Measurements from ENCODE around the gene RTF1. TPM values are rescaled to one million over a fixed set of nuclear protein-coding genes. Genes with fewer than 3 reads are reported as not detected.
"Not testable (repeated sequence)": the region's sequence is repeated elsewhere in the genome, so short reads cannot be mapped to it uniquely, and the experiment has no call there.

RTF1 gene
- total RNA-seq, 1 donor from 2014 or later = 10.5 TPM

DNA sequence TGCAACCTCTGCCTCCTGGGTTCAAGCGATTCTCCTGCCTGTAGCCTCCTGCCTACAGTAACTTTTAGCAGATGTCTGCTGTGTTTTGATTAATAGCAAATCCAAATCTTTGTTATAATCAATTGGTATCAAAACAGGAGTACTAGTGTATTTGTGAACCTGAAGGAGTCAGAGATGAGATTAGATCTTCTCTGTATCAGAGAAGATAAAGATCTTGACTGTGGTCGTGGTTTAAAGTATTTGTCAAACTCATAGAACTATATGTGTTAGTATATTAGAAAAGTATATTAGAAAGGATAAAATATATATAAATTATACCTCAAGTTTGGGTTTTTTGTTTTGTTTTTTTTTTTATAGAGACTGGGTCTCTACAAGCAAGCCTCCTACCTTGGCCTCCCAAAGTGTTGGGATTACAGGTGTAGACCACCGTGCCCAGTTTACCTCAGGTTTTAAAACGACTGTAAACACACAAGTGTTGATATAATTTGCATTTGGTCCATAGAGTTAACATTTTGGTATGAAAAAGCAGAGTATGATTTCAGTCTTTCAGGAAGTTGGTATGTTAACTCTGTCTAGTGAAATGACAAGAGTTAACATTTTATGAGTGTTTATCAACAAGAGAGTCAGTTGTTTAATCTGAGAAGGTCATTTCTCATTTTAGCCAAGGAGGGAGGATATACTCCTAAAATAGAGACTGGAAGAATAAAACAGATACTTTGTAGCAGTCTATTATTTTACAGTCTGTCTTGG is 18.3 kb downstream of the RTF1 start:
- ATAC-seq (no peak), DNase-seq (ENCODE audit: low spot score) (no peak)

DNA sequence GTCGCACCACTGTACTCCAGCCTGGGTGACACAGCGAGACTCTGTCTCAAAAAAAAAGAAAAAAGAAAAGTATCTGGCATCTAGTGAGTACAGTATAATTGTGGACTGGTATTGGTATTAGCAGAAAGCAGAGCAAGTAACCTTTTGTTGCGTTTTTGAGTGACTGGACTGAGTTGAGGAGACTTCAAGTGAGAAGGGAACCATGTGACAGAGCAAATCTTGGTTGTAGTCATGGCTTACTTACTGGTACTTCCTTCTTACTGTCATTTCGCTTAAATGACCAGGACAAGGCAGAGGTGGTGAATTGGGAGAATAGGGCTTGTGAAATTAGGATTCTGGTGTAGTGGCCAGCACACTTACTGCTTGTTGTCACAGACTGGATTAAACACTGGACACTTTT is 20.6 kb downstream of the RTF1 start:
- ATAC-seq (no peak), DNase-seq (ENCODE audit: low spot score) (no peak)

DNA sequence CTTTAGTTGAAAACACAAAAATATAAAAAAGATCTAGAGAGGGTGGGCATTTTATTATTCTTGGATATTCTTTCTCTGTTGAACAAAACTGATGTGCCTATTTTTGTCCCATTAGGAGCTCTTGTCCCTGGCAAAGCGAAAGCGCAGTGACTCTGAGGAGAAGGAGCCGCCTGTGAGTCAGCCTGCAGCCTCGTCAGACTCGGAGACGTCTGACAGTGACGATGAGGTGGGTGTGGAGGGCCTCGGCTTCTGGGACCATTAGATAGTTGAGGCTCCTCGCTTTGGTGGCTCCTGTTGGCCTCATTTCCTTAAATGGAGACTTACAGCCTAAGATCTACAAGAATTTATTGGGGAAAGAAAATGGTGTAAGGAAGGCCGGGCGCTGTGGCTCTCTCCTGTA is 21.3 kb downstream of the RTF1 start:
- no peak for ATAC-seq
- DNase-seq (ENCODE audit: low spot score) = no peak

DNA sequence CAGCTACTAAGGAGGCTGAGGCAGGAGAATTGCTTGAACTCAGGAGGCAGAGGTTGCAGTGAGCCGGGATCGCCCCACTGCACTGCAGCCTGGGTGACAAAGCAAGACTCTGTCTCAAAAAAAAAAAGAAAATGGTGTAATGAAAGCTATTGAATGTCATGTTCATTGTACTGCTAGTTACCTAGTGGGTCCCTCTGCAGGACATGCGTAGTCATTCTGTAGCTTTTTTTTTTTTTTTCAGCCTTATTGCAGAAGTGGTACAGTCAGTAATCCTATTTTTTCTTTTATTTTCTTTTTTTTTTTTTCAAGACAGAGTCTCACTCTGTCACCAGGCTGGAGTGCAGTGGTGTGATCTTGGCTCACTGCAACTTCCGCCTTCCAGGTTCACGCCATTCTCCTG is 21.9 kb downstream of the RTF1 start:
- not testable (repeated sequence) for ATAC-seq; DNase-seq (ENCODE audit: low spot score)

DNA sequence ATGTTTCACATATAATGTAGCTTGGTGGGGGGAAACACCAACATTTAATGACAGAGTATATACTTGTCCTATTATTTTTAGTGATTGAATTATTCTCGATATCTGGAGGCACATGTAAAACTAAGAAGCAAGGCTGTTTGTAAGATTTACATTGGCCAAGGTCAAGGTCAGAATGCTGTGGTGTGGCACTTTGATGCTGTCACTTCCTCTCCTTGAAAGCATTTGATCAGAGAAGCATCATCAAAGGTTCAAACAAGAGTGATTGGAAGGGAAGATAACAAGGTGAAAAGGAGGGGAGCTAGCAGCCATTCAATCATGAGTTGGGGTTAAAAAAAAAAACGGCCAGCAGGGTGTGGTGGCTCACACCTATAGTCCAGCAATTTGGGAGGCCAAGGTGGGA is 26.4 kb downstream of the RTF1 start:
- no peak for ATAC-seq
- no peak for DNase-seq (ENCODE audit: low spot score)

DNA sequence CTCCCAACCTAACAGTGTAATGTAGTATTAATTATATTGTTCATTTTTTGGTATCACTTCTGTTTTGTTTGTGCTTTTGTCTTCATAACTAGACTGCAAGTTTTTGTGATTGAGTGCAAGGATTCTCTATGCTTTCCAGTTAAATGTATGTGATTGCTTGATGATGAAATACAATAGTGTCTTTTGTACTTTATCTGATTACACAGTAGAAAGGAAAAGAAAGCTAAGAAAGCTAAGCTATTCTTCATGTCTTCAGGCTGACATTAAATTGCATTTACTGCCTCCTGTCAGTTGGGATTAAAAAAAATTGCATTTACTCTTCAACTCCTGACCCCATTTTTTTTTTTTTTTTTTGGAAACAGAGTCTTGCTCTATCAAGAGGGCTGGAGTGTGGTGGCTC is 28.5 kb downstream of the RTF1 start:
- no peak for ATAC-seq
- no peak for DNase-seq (ENCODE audit: low spot score)

DNA sequence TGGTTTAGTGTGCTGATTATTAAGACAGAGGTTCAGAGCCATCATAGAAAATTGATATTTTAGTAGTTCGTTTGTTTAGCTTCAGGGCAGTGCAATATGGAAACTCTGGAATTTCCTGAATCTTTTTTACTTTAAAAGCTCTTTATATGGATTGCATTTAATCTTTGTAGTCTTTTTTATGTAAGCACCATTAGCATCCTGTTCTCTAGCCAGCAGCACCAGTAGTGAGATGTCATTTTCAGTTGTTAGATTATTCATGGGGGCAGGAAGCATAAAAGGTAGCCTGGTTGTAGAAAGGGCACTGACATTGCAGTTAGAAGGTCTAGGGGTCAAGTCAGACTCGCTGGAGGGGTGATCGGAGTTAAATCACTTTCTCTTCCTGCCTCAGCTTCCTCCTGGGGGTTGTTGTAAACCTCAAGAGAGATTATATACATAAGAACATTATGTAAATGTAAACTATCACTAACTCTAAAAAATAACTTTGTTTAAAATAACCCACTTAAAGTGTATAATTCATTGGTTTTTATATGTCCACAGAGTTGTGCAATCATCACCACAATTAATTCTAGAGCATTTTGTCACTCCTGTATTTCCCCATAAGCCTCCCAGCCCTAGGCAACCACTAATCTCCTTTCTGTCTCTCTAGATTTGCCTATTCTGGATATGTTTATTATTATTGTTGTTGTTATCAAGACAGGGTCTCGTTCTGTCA is 45.3 kb downstream of the RTF1 start:
- ATAC-seq (no peak), DNase-seq (ENCODE audit: low spot score) (no peak)

DNA sequence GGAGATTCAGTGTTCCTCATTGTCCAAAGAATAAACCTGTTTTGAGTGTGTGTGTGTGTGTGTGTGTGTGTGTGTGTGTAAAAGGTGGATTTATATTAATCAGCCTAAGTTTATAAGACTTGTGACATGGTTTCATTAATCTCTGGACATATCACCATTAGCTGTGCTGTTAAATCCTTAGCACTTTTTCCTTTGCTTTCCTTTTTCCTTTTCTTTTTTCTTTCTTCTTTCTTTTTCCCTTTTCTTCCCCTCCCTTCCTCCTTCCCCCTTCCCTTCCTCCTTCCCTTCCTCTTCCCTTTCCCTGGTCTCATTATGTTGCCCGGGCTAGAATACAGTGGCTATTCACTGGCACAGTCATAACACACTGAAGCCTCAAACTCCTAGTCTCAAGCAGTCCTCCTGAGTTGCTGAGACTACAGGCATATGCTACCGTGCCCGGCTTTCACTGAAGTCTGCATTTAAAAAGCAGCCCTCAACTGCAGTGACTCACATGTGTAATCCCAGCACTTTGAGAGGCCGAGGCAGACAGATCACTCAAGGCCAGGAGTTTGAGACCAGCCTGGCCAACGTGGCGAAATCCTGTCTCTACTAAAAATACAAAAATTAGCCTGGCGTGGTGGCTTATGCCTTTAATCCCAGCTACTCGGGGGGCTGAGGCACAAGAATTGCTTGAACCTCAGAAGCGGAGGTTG is 48.1 kb downstream of the RTF1 start:
- no peak for ATAC-seq
- DNase-seq (ENCODE audit: low spot score) = no peak

DNA sequence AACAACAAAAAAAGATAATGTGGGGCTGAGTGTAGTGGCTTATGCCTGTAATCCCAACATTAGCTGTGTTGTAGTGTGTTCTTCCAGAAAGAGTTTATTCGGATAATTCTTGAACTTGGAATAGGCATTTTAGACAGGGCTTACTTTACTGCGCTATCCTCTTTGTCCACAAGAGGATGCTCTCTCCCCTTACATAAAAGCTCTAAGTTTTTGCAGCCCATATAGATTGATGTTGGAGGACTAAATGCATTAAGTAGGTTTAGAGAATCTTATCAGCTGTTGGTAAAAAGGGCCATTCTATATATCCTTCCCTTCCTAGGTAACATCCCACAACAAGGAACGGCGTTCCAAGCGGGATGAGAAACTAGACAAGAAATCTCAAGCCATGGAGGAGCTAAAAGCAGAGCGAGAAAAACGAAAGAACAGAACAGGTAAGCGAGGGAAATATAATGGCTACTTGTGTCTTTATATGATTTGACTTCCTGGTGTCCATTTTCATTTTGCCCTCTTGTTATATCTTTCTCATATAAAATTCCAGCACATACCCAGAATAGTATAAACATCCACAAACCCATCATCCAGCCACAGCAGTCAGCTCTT is 49.0 kb downstream of the RTF1 start:
- DNase-seq (ENCODE audit: low spot score) (no peak), ATAC-seq (peak; percentile 83)

DNA sequence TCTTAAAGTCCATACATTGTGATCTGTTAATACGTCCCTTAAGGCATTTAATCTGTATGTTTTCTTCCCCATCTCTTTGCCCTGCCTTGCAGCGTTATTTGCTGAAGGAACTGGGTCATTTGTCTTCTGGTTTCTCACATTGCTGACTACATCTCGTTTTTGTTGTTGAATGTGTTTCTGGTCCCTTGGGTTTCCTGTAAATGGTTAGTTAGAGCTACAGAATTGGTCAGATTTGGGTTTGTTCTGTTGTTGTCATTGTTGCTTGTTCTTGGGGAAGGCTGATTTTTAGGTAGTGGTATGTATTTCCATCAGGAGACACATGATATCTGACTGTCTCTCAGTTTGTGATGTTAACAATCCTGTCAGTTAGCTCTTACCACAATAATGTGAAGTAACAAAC is 49.8 kb downstream of the RTF1 start:
- no peak for ATAC-seq
- no peak for DNase-seq (ENCODE audit: low spot score)

DNA sequence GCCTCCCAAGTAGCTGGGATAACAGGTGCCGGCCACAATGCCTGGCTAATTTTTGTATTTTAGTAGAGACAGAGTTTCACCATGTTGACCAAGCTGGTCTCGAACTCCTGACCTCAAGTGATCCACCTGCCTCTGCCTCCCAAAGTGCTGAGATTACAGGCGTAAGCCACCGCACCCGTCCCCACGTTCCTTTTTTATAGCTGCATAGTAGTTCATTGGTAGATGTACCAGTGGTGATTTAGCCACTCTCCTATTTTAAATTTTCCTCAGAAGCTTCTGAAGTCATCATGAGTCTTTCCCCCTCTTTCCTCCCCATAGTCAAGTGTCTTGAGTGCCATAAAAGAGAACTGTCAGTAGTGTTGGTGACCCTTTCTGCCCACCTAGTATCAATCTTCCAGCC is 52.7 kb downstream of the RTF1 start:
- not testable (repeated sequence) for ATAC-seq; DNase-seq (ENCODE audit: low spot score)

DNA sequence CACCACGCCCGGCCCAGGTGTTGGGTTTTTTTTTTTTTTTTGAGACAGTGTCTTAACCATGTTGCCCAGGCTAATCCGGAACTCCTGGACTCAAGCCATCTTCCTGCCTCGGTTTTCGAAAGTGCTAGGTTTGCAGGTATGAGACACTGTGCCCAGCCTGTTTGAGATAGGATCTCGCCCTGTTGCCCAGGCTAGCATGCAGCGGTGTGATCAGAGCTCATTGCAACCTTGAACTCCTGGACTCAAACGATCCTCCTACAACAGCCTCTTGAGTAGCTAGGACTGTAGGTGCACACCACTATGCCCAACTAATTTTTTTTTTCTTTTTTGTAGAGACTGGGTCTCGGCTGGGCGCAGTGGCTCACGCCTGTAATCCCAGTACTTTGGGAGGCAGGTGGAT is 56.5 kb downstream of the RTF1 start:
- ATAC-seq = peak; percentile 27
- no peak for DNase-seq (ENCODE audit: low spot score)

DNA sequence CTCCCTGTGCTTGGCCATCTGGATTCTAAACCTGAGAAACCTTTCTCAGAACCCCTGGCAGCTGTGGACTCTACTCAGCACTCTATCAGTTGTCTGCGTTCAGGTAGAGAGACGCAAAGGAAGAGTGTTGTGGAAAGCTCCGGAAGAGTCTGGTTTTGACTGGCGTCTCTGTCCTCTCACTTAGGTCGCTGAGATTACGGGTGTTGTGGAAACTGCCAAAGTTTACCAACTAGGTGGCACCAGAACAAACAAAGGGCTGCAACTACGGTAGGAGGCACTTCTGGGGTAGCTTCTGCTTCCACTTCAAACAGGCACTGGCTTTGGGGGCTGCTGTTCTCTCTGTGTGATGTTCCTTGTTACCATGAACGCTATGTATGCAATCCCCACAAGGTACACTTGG is 57.5 kb downstream of the RTF1 start:
- peak; percentile 91 for ATAC-seq
- DNase-seq (ENCODE audit: low spot score) = peak; percentile 60

DNA sequence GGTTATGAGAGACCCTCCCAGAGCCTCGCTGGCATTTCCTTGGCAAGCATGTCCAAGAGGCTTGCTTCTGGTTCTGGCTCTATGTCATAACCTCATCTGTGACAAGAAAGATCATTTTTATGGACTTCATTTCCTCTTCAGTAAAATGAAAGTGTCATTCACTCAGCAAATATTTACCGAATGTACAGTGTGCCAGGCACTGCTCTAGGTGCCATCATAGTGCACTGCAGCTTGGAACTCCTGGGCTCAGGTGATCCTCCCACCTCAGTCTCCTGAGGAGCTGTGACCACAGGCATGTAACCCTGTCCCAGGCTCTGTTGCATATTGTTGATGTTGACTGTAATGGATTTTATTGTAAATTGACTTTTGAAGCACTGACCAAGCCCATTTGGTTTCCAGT is 58.0 kb downstream of the RTF1 start:
- peak; percentile 70 for ATAC-seq
- DNase-seq (ENCODE audit: low spot score) = no peak

DNA sequence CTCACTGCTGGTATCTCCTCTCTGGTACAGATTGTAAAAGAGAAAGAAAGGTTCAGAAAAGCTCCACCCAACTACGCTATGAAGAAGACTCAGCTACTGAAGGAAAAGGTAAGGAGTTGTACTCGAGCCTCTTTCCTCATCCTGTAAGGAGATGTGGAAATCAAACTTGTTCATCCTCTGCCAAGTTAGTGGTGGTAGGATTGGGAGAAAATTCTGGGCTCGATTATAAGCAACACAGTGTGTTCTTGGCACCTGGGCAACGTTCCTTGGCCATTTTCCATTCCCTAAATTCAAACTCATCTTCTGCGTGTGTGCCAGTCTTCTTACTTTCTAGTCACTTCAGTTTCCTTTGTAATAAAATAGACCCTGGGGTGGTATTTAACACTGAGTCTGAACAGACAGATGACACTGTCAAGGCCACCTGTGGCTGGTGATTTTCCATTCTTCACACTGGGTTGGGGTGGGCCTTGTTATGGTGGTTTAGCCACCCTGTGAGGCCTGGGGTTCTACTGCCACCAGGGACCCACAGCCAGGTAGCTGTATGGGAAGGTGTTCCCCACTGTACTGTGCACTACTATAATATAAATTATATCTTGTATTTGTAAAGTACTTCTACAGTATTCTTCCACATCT is 59.6 kb downstream of the RTF1 start:
- no peak for DNase-seq (ENCODE audit: low spot score)
- no peak for ATAC-seq

DNA sequence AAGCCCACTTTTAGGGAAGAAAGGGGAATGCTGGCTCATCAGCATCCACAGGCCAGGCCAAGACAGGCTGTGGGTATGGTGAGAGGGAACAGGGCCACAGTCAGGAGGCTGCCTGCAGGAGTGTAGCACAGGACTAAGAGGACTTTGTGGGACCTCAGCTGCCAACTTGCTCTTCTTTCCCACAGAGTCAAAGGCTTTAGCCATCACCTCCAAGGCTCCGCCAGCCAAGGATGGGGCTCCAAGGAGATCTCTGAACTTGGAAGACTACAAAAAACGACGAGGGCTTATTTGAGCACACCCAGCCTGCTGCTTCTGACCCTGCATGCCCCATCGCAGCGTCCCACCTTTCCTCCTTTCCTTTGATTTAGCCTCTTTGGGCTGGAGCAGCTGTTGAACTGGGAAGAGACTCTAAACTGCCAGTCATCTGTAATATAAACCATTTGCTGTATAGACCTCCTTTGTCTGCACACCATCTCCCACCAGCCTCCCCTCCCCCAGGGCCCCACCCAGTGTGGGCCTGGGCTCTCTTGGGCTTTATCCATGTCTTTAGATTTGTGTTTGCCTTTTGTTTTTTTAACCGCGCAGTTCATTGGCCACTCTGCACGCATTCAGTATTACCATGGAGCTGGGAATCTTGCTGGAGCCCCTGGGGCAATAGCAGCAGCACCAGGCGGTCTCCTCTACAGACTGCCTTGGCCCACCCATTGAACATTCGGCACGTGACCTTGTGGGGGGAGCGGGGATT is 63.7 kb downstream of the RTF1 start:
- DNase-seq (ENCODE audit: low spot score) = no peak
- ATAC-seq = no peak

DNA sequence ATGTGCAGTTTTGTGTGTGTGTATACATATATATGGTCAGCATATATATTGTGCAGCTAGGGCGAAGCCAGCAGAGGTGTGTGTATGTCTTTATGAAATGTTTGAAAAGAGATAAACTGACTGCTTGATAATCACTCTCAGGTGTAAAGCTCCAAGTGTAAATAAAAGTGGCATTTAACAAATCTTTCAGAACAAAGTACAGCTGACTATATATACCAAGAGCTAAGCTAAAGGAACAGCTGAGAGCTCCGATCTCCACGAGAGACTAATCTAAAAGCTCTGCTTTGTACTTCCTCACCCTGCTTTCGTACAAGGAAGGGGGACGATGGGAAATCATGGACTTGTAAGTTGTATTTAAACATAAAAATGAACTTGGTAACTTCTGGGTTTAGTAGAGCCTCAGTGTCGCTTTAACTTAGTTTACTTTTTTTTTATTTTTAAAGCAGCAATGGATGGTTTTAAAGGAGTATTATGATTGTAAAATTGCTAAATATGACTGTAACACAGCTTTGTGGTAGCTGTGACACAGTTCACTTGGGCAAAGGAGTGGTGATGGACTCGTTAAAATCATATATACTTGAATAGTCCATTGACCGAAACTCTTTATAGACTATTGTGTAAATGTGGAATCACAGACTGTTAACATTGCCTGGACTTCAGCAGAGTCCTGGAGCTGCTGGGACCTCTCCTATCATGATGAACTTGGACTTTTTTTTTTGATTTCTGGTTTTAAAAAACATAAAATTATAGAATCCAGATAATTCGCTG is 65.4 kb downstream of the RTF1 start:
- DNase-seq (ENCODE audit: low spot score) = no peak

DNA sequence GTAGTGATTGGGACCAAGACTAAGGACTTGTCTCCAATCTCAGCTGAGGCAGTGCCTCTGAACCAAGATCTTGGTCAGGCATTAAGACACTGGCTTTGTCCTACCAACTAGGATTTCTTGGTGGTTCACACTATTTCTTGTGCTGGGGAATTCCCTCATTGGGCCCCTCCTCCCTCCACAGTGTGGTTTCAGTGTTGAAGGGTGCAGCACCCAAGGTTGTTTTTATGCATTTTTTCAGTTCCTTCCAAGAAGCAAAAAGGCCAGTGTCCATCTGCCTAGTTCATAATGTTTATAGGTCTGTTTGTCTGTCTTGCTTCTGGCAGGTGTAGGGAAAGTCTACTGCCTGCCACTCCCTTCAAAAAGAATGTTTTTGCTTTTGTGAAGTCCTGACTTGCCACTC is 66.2 kb downstream of the RTF1 start:
- no peak for ATAC-seq
- DNase-seq (ENCODE audit: low spot score) = no peak

More for the DNA sequence above, 65.4 kb downstream of the RTF1 start:
- no peak for ATAC-seq

DNA sequence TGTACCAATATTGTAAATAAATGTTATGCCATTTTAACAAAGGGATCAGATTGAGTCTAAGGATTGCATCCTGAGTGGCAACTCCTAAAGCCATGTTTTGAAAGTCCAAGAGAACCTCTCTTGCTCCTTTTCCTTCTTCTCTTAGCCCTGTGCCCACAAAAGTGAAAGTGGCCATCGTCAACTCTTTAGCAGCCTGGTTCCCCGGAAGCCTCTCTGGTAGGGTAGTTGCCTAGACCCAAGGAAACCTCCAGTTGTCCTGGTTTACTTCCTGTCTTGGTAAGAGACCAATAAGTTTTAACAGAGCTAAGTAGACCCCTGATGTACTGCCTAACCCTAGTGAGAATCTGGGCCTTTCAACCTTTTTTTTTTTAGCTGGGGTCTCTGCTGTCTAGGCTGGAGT is 66.6 kb downstream of the RTF1 start:
- ATAC-seq = no peak
- DNase-seq (ENCODE audit: low spot score) = no peak

Measured in left lobe of liver (tissue), 2 donors.